ENCODE data around the gene CAGE1. TPM values are rescaled to one million over a fixed set of nuclear protein-coding genes. Genes with fewer than 3 reads are reported as not detected.

Gene CAGE1
- total and polyA plus RNA-seq, 2 donors (not counting 1 experiment from before 2014, with no cell fraction given) = 0.17 TPM; not detected in 1

DNA sequence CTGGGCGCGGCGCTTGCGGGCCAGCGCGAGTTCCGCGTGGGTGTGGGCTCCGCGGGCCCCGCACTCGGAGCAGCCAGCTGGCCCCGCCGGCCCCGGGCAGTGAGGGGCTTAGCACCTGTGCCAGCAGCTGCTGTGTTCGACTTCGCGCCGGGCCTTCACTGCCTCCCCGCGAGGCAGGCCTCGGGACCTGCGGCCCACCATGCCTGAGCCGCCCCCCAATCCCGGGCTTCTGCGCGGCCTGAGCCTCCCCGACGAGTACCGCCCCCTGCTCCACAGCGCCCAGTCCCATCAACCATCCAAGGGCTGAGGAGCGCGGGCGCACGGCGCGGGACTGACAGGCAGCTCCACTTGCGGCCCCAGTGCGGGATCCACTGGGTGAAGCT, 36.3 kb upstream of the CAGE1 start:
- no peaks in the 10 kb centered on the region for H3K4me1 ChIP-seq (ENCODE audit: control insufficient read depth, extremely low read depth, insufficient read depth, low read length)
- no peak overlapping the region for H3K9ac ChIP-seq (ENCODE audit: insufficient read depth, low read length)
- no peak overlapping the region for H3K4me3 ChIP-seq (replicated peaks in 1 of 4; ENCODE audit: control extremely low read depth in 1 of 4, insufficient read depth in 1 of 4, low read depth in 3 of 4, low read length in 4 of 4)
- H4K20me1 ChIP-seq (ENCODE audit: control insufficient read depth, extremely low read depth, insufficient read depth, low read length) = no peaks in the 10 kb centered on the region
- H3K36me3 ChIP-seq (ENCODE audit: control insufficient read depth, insufficient read depth, low read length) = no peaks in the 10 kb centered on the region
- no peak overlapping the region for H3K27ac ChIP-seq (ENCODE audit: insufficient read depth, low read length)
- H3K9me3 ChIP-seq (ENCODE audit: control insufficient read depth, insufficient read depth, low read depth, low read length) = no peaks in the 10 kb centered on the region
- H3K4me2 ChIP-seq (ENCODE audit: extremely low read depth, insufficient read depth, low read length) = no peak overlapping the region
- no peaks in the 10 kb centered on the region for H3K27me3 ChIP-seq (ENCODE audit: control insufficient read depth, insufficient read depth, low read length)
- DNase-seq (ENCODE audit: low read depth in 2 of 2) = no peak
- H3K79me2 ChIP-seq (ENCODE audit: control insufficient read depth, insufficient read depth, low read length) = no peaks in the 10 kb centered on the region
- H2AFZ ChIP-seq (ENCODE audit: low read length) = no peak overlapping the region
- no peak for TF ChIP-seq EZH2 (IDR thresholded peaks at IDR 0.05; ENCODE audit: low read length, missing control alignments)
- TF ChIP-seq, protein P1, sequence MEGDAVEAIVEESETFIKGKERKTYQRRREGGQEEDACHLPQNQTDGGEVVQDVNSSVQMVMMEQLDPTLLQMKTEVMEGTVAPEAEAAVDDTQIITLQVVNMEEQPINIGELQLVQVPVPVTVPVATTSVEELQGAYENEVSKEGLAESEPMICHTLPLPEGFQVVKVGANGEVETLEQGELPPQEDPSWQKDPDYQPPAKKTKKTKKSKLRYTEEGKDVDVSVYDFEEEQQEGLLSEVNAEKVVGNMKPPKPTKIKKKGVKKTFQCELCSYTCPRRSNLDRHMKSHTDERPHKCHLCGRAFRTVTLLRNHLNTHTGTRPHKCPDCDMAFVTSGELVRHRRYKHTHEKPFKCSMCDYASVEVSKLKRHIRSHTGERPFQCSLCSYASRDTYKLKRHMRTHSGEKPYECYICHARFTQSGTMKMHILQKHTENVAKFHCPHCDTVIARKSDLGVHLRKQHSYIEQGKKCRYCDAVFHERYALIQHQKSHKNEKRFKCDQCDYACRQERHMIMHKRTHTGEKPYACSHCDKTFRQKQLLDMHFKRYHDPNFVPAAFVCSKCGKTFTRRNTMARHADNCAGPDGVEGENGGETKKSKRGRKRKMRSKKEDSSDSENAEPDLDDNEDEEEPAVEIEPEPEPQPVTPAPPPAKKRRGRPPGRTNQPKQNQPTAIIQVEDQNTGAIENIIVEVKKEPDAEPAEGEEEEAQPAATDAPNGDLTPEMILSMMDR (conservative IDR thresholded peaks at IDR 0.05 in 1 of 2, IDR thresholded peaks at IDR 0.05 in 1 of 2; ENCODE audit: low read depth in 1 of 2, low read length in 2 of 2) = no peak

DNA sequence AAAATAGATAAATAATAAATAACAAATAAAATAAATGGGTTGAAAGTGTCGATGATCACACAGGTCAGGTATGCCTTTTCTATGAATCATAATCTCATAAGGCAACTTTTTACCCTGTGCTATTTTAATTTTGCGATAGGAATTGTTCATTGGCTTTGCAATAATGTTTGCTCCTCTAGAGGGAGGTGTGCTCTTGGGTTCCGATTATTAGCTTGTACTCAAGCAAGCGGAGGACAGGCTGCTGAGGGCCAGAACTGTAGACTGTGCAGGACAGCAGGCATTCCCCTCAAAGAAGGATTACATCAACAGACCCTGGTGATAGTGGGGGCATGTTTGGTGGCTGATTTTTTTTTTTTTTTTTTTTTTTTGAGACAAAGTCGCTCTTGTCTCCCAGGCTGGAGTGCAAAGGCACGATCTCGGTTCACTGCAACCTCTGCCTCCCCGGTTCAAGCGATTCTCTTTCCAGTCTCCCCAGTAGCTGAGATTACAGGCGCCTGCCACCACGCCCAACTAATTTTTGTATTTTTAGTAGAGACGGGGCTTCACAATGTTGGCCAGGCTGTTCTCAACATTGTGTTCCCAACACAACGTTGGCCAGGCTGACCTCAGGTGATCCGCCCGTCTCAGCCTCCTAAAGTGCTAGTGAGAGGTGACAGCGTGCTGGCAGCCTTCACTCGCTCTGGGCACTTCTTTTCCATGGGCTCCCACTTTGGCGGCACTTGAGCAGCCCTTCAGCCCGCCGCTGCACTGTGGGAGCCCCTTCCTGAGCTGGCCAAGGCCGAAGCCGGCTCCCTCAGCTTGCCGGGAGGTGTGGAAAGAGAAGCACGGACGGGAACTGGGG, 35.6 kb upstream of the CAGE1 start:
- H4K20me1 ChIP-seq (ENCODE audit: control insufficient read depth, extremely low read depth, insufficient read depth, low read length) = no peaks in the 10 kb centered on the region
- no peaks in the 10 kb centered on the region for H3K4me1 ChIP-seq (ENCODE audit: control insufficient read depth, extremely low read depth, insufficient read depth, low read length)
- H3K9me3 ChIP-seq (ENCODE audit: control insufficient read depth, insufficient read depth, low read depth, low read length) = no peaks in the 10 kb centered on the region
- no peak overlapping the region for H3K4me2 ChIP-seq (ENCODE audit: extremely low read depth, insufficient read depth, low read length)
- no peak overlapping the region for H3K4me3 ChIP-seq (replicated peaks in 1 of 4; ENCODE audit: control extremely low read depth in 1 of 4, insufficient read depth in 1 of 4, low read depth in 3 of 4, low read length in 4 of 4)
- H3K27ac ChIP-seq (ENCODE audit: insufficient read depth, low read length) = no peak overlapping the region
- H3K27me3 ChIP-seq (ENCODE audit: control insufficient read depth, insufficient read depth, low read length) = no peaks in the 10 kb centered on the region
- no peaks in the 10 kb centered on the region for H3K79me2 ChIP-seq (ENCODE audit: control insufficient read depth, insufficient read depth, low read length)
- TF ChIP-seq, protein P1 (conservative IDR thresholded peaks at IDR 0.05 in 1 of 2, IDR thresholded peaks at IDR 0.05 in 1 of 2; ENCODE audit: low read depth in 1 of 2, low read length in 2 of 2) = peak; percentile 28 to 34
- no peak for TF ChIP-seq EZH2 (IDR thresholded peaks at IDR 0.05; ENCODE audit: low read length, missing control alignments)
- DNase-seq (ENCODE audit: low read depth in 2 of 2) = peak; percentile 23
- H3K36me3 ChIP-seq (ENCODE audit: control insufficient read depth, insufficient read depth, low read length) = no peaks in the 10 kb centered on the region
- H3K9ac ChIP-seq (ENCODE audit: insufficient read depth, low read length) = no peak overlapping the region
- H2AFZ ChIP-seq (ENCODE audit: low read length) = no peak overlapping the region

DNA sequence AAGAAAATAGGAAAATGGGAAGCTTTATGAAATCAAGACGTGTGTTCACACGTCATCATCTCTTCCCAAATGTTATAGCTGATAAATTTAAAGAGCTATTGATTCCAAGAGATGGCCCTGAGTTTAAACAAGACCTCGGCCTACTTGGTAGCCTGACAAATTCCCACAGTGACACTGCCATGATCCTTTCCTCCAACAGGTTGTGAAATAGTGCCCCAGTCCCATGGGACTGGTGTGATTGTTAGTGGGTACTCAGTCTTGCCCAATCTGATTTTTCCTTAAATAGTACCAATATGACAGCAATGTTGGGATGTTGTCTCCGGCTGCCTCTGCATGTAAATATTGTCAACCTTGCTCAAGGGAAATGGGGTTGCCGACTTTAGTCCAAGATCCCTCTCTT, 34.5 kb upstream of the CAGE1 start:
- H2AFZ ChIP-seq (ENCODE audit: low read length) = no peak overlapping the region
- no peaks in the 10 kb centered on the region for H4K20me1 ChIP-seq (ENCODE audit: control insufficient read depth, extremely low read depth, insufficient read depth, low read length)
- no peaks in the 10 kb centered on the region for H3K36me3 ChIP-seq (ENCODE audit: control insufficient read depth, insufficient read depth, low read length)
- no peaks in the 10 kb centered on the region for H3K79me2 ChIP-seq (ENCODE audit: control insufficient read depth, insufficient read depth, low read length)
- no peak for DNase-seq (ENCODE audit: low read depth in 2 of 2)
- H3K4me3 ChIP-seq (replicated peaks in 1 of 4; ENCODE audit: control extremely low read depth in 1 of 4, insufficient read depth in 1 of 4, low read depth in 3 of 4, low read length in 4 of 4) = no peak overlapping the region
- H3K4me2 ChIP-seq (ENCODE audit: extremely low read depth, insufficient read depth, low read length) = no peak overlapping the region
- no peaks in the 10 kb centered on the region for H3K27me3 ChIP-seq (ENCODE audit: control insufficient read depth, insufficient read depth, low read length)
- no peak overlapping the region for H3K9ac ChIP-seq (ENCODE audit: insufficient read depth, low read length)
- TF ChIP-seq, protein P1 (conservative IDR thresholded peaks at IDR 0.05 in 1 of 2, IDR thresholded peaks at IDR 0.05 in 1 of 2; ENCODE audit: low read depth in 1 of 2, low read length in 2 of 2) = no peak
- TF ChIP-seq EZH2 (IDR thresholded peaks at IDR 0.05; ENCODE audit: low read length, missing control alignments) = no peak
- H3K27ac ChIP-seq (ENCODE audit: insufficient read depth, low read length) = no peak overlapping the region
- H3K9me3 ChIP-seq (ENCODE audit: control insufficient read depth, insufficient read depth, low read depth, low read length) = no peaks in the 10 kb centered on the region
- H3K4me1 ChIP-seq (ENCODE audit: control insufficient read depth, extremely low read depth, insufficient read depth, low read length) = no peaks in the 10 kb centered on the region

All from fibroblast of lung (primary cell).